Caco-2 (cell line): Measurements from ENCODE around the gene PKP2. TPM values are rescaled to one million over a fixed set of nuclear protein-coding genes. Genes with fewer than 3 reads are reported as not detected.

Experiments used
- Bru-seq: library from RNA; stranded (reverse); fragments of 400-500 nt; gene quantifications from one replicate; lab custom pipeline; 2021; lab: Mats Ljungman, UMichigan
- BruChase-seq, 2 experiments: library from RNA; stranded (reverse); fragments of 400-500 nt; gene quantifications; one replicate each; lab custom pipeline; 2021; lab: Mats Ljungman, UMichigan
- BruUV-seq: library from RNA; stranded (reverse); fragments of 400-500 nt; replicated peaks from 2 replicates; lab custom pipeline; 2021; lab: Mats Ljungman, UMichigan
- CTCF ChIA-PET: fragments of 300-600 bp; sonication (Branson Sonifier 250); formaldehyde crosslinking; loops from one replicate; lab custom pipeline; 2022; ENCODE audit warnings: antibody characterized with exemption; lab: Charles Lee
- POLR2A ChIA-PET: fragments of 300-600 bp; sonication (Branson Sonifier 250); formaldehyde crosslinking; loops from one replicate; lab custom pipeline; 2022; ENCODE audit warnings: antibody characterized with exemption; lab: Charles Lee
- DNase-seq, 2 experiments: peaks; one replicate each; pipeline versions ENCODE4 v3.0.0 to v3.0.0-alpha.2; 2020 to 2022
- H3K27me3 ChIP-seq: replicated peaks from 2 replicates; pipeline ENCODE4 v1.6.0; 2011; ENCODE audit warnings: low read length; ENCODE audit not compliant: control insufficient read depth, insufficient read depth
- H3K36me3 ChIP-seq: 2 replicates; pipeline ENCODE4 v1.5.1; 2011; ENCODE audit warnings: low read length; ENCODE audit not compliant: control insufficient read depth, insufficient read depth
- H3K4me1 ChIP-seq: fragments of 250-450 bp; sonication (Bioruptor Pico); 2 replicates; pipeline ENCODE4 v1.5.1; 2020; ENCODE audit warnings: mild to moderate bottlenecking
- H3K4me3 ChIP-seq: 2 replicates; pipeline ENCODE4 v1.5.1; 2011; ENCODE audit warnings: low read depth, mild to moderate bottlenecking, control low read depth, low read length
- H3K9me3 ChIP-seq: fragments of 250-450 bp; sonication (Bioruptor Pico); 2 replicates; pipeline ENCODE4 v1.5.1; 2020; ENCODE audit warnings: mild to moderate bottlenecking, moderate library complexity
- H3K27ac Mint-ChIP-seq: one replicate; pipeline ENCODE4 v1.8.0; 2022; ENCODE audit warnings: mixed read lengths; ENCODE audit not compliant: unreplicated experiment
- H3K27me3 Mint-ChIP-seq: one replicate; pipeline ENCODE4 v1.8.0; 2022; ENCODE audit warnings: mixed read lengths; ENCODE audit not compliant: insufficient read depth, unreplicated experiment
- H3K36me3 Mint-ChIP-seq: one replicate; pipeline ENCODE4 v1.8.0; 2022; ENCODE audit warnings: mild to moderate bottlenecking, mixed read lengths; ENCODE audit not compliant: insufficient read depth, unreplicated experiment
- H3K4me1 Mint-ChIP-seq: one replicate; pipeline ENCODE4 v1.8.0; 2022; ENCODE audit warnings: low read depth, mixed read lengths; ENCODE audit not compliant: unreplicated experiment
- H3K4me3 Mint-ChIP-seq: one replicate; pipeline ENCODE4 v1.8.0; 2022; ENCODE audit warnings: mild to moderate bottlenecking, moderate library complexity, mixed read lengths; ENCODE audit not compliant: unreplicated experiment
- H3K9me3 Mint-ChIP-seq: one replicate; pipeline ENCODE4 v1.8.0; 2022; ENCODE audit warnings: mixed read lengths; ENCODE audit not compliant: unreplicated experiment
- CTCF ChIP-seq, 2 experiments: fragments of 200-600 bp in 1 of 2; IDR thresholded peaks; 1 replicate in 1 of 2; 2 replicates in 1 of 2; pipeline versions ENCODE4 v1.5.1 to v1.8.0; 2011 to 2022; ENCODE audit warnings: antibody characterized with exemption in 1 of 2, control low read depth in 1 of 2, inconsistent platforms in 1 of 2, low read depth in 1 of 2, low read length in 1 of 2, mild to moderate bottlenecking in 1 of 2, moderate library complexity in 1 of 2; ENCODE audit not compliant: insufficient read depth in 1 of 2, severe bottlenecking in 1 of 2, unreplicated experiment in 1 of 2
- intact Hi-C: fragments of 100-400 bp; cut with micrococcal nuclease; formaldehyde crosslinking; loops from one replicate; pipeline ENCODE4 v1.10.0; 2022; ENCODE audit not compliant: unreplicated experiment
- long read RNA-seq: library from polyadenylated mRNA; stranded (forward); transcript quantifications from one replicate; pipeline ENCODE4 v2.0.0, GENCODE V29; 2022
- total RNA-seq: library from RNA; stranded (reverse); gene quantifications from 2 replicates; pipeline ENCODE4 v1.2.3, GENCODE V29; 2022

PKP2 gene
- total RNA-seq (249 and 275 TPM in 2 replicates), Bru-seq, nascent RNA (percentile 99 among the genes with signal in this experiment), BruChase-seq, experiment 1, labeled RNA remaining after a 2-hour chase (percentile 96 among the genes with signal in this experiment), BruChase-seq, experiment 2, labeled RNA remaining after a 6-hour chase (percentile 92 among the genes with signal in this experiment)
- long read RNA-seq, full-length matches to known transcripts, result 543 of 688 reads
- long read RNA-seq, partial matches to known transcripts, result 90 of 688 reads
- long read RNA-seq, other reads (novel, unspliced or antisense), result 55 of 688 reads

- no peaks in the 10 kb centered on the region for H3K36me3 ChIP-seq
- H3K4me1 ChIP-seq, result peaks cover 52% of the 10 kb centered on the region
- Mint-ChIP-seq H3K9me3 (no peaks in the 10 kb centered on the region), H3K27me3 (no peaks in the 10 kb centered on the region), H3K27ac (peak within 1 kb of the TSS; percentile 87), H3K4me1 (peaks cover 50% of the 10 kb centered on the region), H3K4me3 (peak within 1 kb of the TSS; percentile 91), H3K36me3 (peaks cover 66% of the 10 kb centered on the region)
- TF ChIP-seq CTCF (IDR thresholded peaks at IDR 0.05; ENCODE audit: insufficient read depth in 1 of 2, low read depth in 1 of 2, low read length in 1 of 2, severe bottlenecking in 1 of 2, unreplicated experiment in 1 of 2), result no peak
- intact Hi-C loops, result loop anchor here (1.0 to 5.0 kb wide), 3 partner anchors 23 to 449 kb away; partner anchors contain the start of gene YARS2
- ChIA-PET POLR2A (interaction anchor here (0.5 to 2.0 kb wide), 10 partner anchors 11 to 1902 kb away, joined by 3 to 25 read pairs (median 4); partner anchors contain the start of gene YARS2), CTCF (interaction anchor here (0.7 to 1.8 kb wide), 3 partner anchors 20 to 141 kb away, joined by 3 to 15 read pairs (median 3); partner anchors contain the start of gene YARS2)
- BruUV-seq, result no TSS peak
- H3K27me3 ChIP-seq, result no peaks in the 10 kb centered on the region
- DNase-seq, result peak; percentile 100
- H3K9me3 ChIP-seq, result no peaks in the 10 kb centered on the region
- H3K4me3 ChIP-seq, result peak within 1 kb of the TSS; percentile 95
These were observed at the start of gene PKP2 for GRCh38 chr12:32896432-32897280. PKP2 (minus strand) TSS chr12:32896777; CDS start chr12:32896731, 46 bp downstream.

- no peaks in the 10 kb centered on the region for H3K27me3 ChIP-seq
- peaks cover 11% of the 10 kb centered on the region for H3K4me1 Mint-ChIP-seq
- no peaks in the 10 kb centered on the region for H3K36me3 Mint-ChIP-seq
- no peak overlapping the region for H3K27ac Mint-ChIP-seq
- ChIA-PET CTCF (interaction anchor here (1.1 kb wide), 1 partner anchor 188 kb away, joined by 4 read pairs; the partner anchor contains the start of gene YARS2), POLR2A (no interaction called here)
- no peaks in the 10 kb centered on the region for H3K9me3 Mint-ChIP-seq
- no peaks in the 10 kb centered on the region for H3K27me3 Mint-ChIP-seq
- H3K4me3 ChIP-seq, result no peak overlapping the region
- no TSS peak for BruUV-seq
- H3K4me1 ChIP-seq, result peaks cover 16% of the 10 kb centered on the region
- DNase-seq, result peak in 1 of 2 experiments; percentile 19
- no peaks in the 10 kb centered on the region for H3K36me3 ChIP-seq
- intact Hi-C loops, result loop anchor here (10.0 kb wide), 1 partner anchor 351 kb away; no protein-coding TSS in a partner anchor
- no peaks in the 10 kb centered on the region for H3K9me3 ChIP-seq
- H3K4me3 Mint-ChIP-seq, result no peak overlapping the region
- TF ChIP-seq CTCF (IDR thresholded peaks at IDR 0.05; ENCODE audit: insufficient read depth in 1 of 2, low read depth in 1 of 2, low read length in 1 of 2, severe bottlenecking in 1 of 2, unreplicated experiment in 1 of 2), result no peak
These were observed 47.6 kb upstream of the PKP2 start for GRCh38 chr12:32944195-32944594.

- Mint-ChIP-seq H3K4me3 (no peak overlapping the region), H3K27me3 (no peaks in the 10 kb centered on the region), H3K36me3 (no peaks in the 10 kb centered on the region), H3K9me3 (no peaks in the 10 kb centered on the region), H3K4me1 (no peaks in the 10 kb centered on the region), H3K27ac (no peak overlapping the region)
- BruUV-seq, result no TSS peak
- Histone ChIP-seq H3K9me3 (no peaks in the 10 kb centered on the region), H3K4me1 (no peaks in the 10 kb centered on the region), H3K36me3 (no peaks in the 10 kb centered on the region), H3K27me3 (no peaks in the 10 kb centered on the region), H3K4me3 (no peak overlapping the region)
- DNase-seq, result no peak
- ChIA-PET CTCF (no interaction called here), POLR2A (no interaction called here)
- intact Hi-C loops, result loop anchor here (10.0 kb wide), 1 partner anchor 355 kb away; no protein-coding TSS in a partner anchor
- TF ChIP-seq CTCF (IDR thresholded peaks at IDR 0.05; ENCODE audit: insufficient read depth in 1 of 2, low read depth in 1 of 2, low read length in 1 of 2, severe bottlenecking in 1 of 2, unreplicated experiment in 1 of 2), result no peak
These were observed 43.2 kb upstream of the PKP2 start for GRCh38 chr12:32939801-32940200.
